Measurements from ENCODE around the gene PCDH8.

GRCh38 chr13:52862358-52863206, 14.1 kb upstream of the PCDH8 start:
- TF ChIP-seq CTCF (IDR thresholded peaks at IDR 0.05 in 2 of 3, conservative IDR thresholded peaks at IDR 0.05 in 1 of 3; ENCODE audit: borderline replicate concordance in 1 of 3, insufficient read depth in 1 of 3, low read depth in 2 of 3, low read length in 2 of 3): peak; percentile 9 to 88 (median 83); a peak in 4 of 6 replicates
- TF ChIP-seq SP1 (IDR thresholded peaks at IDR 0.05; ENCODE audit: low read depth): no peak
- no peak for TF ChIP-seq EZH2 (IDR thresholded peaks at IDR 0.05)
- TF ChIP-seq POLR2AphosphoS5 (IDR thresholded peaks at IDR 0.05; ENCODE audit: low read depth, low read length): no peak
- TF ChIP-seq POLR2A (IDR thresholded peaks at IDR 0.05; ENCODE audit: borderline replicate concordance, extremely low read depth, insufficient read depth, insufficient read length): no peak
- TF ChIP-seq EZH2phosphoT487 (IDR thresholded peaks at IDR 0.05; ENCODE audit: borderline replicate concordance): no peak
- TF ChIP-seq RAD21 (IDR thresholded peaks at IDR 0.05; ENCODE audit: low read depth): peak; percentile 17; the same call in 1 of the 2 replicates
- TF ChIP-seq, protein P1, sequence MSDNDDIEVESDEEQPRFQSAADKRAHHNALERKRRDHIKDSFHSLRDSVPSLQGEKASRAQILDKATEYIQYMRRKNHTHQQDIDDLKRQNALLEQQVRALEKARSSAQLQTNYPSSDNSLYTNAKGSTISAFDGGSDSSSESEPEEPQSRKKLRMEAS (IDR thresholded peaks at IDR 0.05): no peak
- TF ChIP-seq, protein P2, sequence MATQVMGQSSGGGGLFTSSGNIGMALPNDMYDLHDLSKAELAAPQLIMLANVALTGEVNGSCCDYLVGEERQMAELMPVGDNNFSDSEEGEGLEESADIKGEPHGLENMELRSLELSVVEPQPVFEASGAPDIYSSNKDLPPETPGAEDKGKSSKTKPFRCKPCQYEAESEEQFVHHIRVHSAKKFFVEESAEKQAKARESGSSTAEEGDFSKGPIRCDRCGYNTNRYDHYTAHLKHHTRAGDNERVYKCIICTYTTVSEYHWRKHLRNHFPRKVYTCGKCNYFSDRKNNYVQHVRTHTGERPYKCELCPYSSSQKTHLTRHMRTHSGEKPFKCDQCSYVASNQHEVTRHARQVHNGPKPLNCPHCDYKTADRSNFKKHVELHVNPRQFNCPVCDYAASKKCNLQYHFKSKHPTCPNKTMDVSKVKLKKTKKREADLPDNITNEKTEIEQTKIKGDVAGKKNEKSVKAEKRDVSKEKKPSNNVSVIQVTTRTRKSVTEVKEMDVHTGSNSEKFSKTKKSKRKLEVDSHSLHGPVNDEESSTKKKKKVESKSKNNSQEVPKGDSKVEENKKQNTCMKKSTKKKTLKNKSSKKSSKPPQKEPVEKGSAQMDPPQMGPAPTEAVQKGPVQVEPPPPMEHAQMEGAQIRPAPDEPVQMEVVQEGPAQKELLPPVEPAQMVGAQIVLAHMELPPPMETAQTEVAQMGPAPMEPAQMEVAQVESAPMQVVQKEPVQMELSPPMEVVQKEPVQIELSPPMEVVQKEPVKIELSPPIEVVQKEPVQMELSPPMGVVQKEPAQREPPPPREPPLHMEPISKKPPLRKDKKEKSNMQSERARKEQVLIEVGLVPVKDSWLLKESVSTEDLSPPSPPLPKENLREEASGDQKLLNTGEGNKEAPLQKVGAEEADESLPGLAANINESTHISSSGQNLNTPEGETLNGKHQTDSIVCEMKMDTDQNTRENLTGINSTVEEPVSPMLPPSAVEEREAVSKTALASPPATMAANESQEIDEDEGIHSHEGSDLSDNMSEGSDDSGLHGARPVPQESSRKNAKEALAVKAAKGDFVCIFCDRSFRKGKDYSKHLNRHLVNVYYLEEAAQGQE (IDR thresholded peaks at IDR 0.05; ENCODE audit: low read depth): no peak
- TF ChIP-seq SIN3A (IDR thresholded peaks at IDR 0.05; ENCODE audit: low read depth): no peak
- TF ChIP-seq SRF (IDR thresholded peaks at IDR 0.05; ENCODE audit: low read depth): no peak

Measured in HCT116 (cell line).